ENCODE results near the gene SGMS1. TPM values are rescaled to one million over a fixed set of nuclear protein-coding genes. Genes with fewer than 3 reads are reported as not detected.

Gene SGMS1
- total and polyA plus RNA-seq, 2 donors (not counting 1 experiment from before 2014, with no cell fraction given), result 10.0 to 43.5 TPM

GRCh38 chr10:50423448-50423847 is 200.3 kb downstream of the SGMS1 start:
- H3K4me2 ChIP-seq (replicated peaks; ENCODE audit: low read depth, low read length, poor library complexity, severe bottlenecking), result no peak overlapping the region
- intact Hi-C loops (cut with micrococcal nuclease), result loop anchor here (5.0 kb wide), 1 partner anchor 146 kb away; no protein-coding TSS in a partner anchor
- H2AFZ ChIP-seq (ENCODE audit: insufficient read depth, low read depth, low read length, poor library complexity, severe bottlenecking), result no peak overlapping the region
- peaks cover 9% of the 10 kb centered on the region for H4K20me1 ChIP-seq (ENCODE audit: control insufficient read depth, insufficient read depth, low read length, poor library complexity, severe bottlenecking)
- no peaks in the 10 kb centered on the region for H3K36me3 ChIP-seq (replicated peaks in 1 of 2; ENCODE audit: control extremely low read depth in 1 of 2, control insufficient read depth in 1 of 2, extremely low read depth in 1 of 2, insufficient read depth in 2 of 2, low read length in 1 of 2)
- Mint-ChIP-seq H3K27me3 (no peaks in the 10 kb centered on the region), H3K4me3 (no peak overlapping the region), H3K9me3 (ENCODE audit: insufficient read depth) (no peaks in the 10 kb centered on the region), H3K4me1 (peaks cover 33% of the 10 kb centered on the region), H3K27ac (no peak overlapping the region)
- no peak overlapping the region for H3K4me3 ChIP-seq (ENCODE audit: control extremely low read depth in 1 of 5, extremely low read depth in 1 of 5, insufficient read depth in 1 of 5, low read depth in 2 of 5, low read length in 4 of 5)
- no CpG with 5 or more reads among the region's 3 CpGs for WGBS (ENCODE audit: insufficient coverage)
- POLR2A ChIA-PET, result no interaction called here
- TF ChIP-seq, protein P1, sequence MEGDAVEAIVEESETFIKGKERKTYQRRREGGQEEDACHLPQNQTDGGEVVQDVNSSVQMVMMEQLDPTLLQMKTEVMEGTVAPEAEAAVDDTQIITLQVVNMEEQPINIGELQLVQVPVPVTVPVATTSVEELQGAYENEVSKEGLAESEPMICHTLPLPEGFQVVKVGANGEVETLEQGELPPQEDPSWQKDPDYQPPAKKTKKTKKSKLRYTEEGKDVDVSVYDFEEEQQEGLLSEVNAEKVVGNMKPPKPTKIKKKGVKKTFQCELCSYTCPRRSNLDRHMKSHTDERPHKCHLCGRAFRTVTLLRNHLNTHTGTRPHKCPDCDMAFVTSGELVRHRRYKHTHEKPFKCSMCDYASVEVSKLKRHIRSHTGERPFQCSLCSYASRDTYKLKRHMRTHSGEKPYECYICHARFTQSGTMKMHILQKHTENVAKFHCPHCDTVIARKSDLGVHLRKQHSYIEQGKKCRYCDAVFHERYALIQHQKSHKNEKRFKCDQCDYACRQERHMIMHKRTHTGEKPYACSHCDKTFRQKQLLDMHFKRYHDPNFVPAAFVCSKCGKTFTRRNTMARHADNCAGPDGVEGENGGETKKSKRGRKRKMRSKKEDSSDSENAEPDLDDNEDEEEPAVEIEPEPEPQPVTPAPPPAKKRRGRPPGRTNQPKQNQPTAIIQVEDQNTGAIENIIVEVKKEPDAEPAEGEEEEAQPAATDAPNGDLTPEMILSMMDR (IDR thresholded peaks at IDR 0.05), result no peak
- TF ChIP-seq EZH2 (IDR thresholded peaks at IDR 0.05; ENCODE audit: borderline replicate concordance, insufficient read depth, low read depth, low read length, poor library complexity, severe bottlenecking), result no peak
- H3K4me1 ChIP-seq (ENCODE audit: control insufficient read depth in 2 of 2, insufficient read depth in 2 of 2, low read length in 2 of 2), result peaks cover 14 to 19% of the 10 kb centered on the region in 2 donors
- ATAC-seq (ENCODE audit: low read depth), result no peak
- no peaks in the 10 kb centered on the region for H3K9me3 ChIP-seq (ENCODE audit: control extremely low read depth in 1 of 3, control insufficient read depth in 2 of 3, insufficient read depth in 1 of 3, low read length in 2 of 3)
- no peak overlapping the region for H3K9ac ChIP-seq (ENCODE audit: low read length)
- CTCF ChIA-PET, result interaction anchor here (1.6 kb wide), 1 partner anchor 10 kb away, joined by 3 read pairs; no protein-coding TSS in a partner anchor
- H3K79me2 ChIP-seq (ENCODE audit: control insufficient read depth, insufficient read depth, low read length), result peaks cover 16% of the 10 kb centered on the region
- H3K27ac ChIP-seq (ENCODE audit: low read length in 2 of 2), result no peak overlapping the region
- no peak for DNase-seq
- H3K27me3 ChIP-seq (replicated peaks in 1 of 4; ENCODE audit: control extremely low read depth in 1 of 4, control insufficient read depth in 3 of 4, insufficient read depth in 4 of 4, low read length in 3 of 4), result no peaks in the 10 kb centered on the region

GRCh38 chr10:50422259-50422658 is 201.5 kb downstream of the SGMS1 start:
- intact Hi-C loops (cut with micrococcal nuclease), result loop anchor here (5.0 kb wide), 1 partner anchor 145 kb away; no protein-coding TSS in a partner anchor
- Histone ChIP-seq H2AFZ (ENCODE audit: insufficient read depth, low read depth, low read length, poor library complexity, severe bottlenecking) (no peak overlapping the region), H3K27me3 (replicated peaks in 1 of 4; ENCODE audit: control extremely low read depth in 1 of 4, control insufficient read depth in 3 of 4, insufficient read depth in 4 of 4, low read length in 3 of 4) (no peaks in the 10 kb centered on the region), H3K9me3 (ENCODE audit: control extremely low read depth in 1 of 3, control insufficient read depth in 2 of 3, insufficient read depth in 1 of 3, low read length in 2 of 3) (no peaks in the 10 kb centered on the region), H3K79me2 (ENCODE audit: control insufficient read depth, insufficient read depth, low read length) (peaks cover 26% of the 10 kb centered on the region), H3K36me3 (replicated peaks in 1 of 2; ENCODE audit: control extremely low read depth in 1 of 2, control insufficient read depth in 1 of 2, extremely low read depth in 1 of 2, insufficient read depth in 2 of 2, low read length in 1 of 2) (no peaks in the 10 kb centered on the region), H3K4me1 (ENCODE audit: control insufficient read depth in 2 of 2, insufficient read depth in 2 of 2, low read length in 2 of 2) (peaks cover 17 to 26% of the 10 kb centered on the region in 2 donors), H3K4me3 (ENCODE audit: control extremely low read depth in 1 of 5, extremely low read depth in 1 of 5, insufficient read depth in 1 of 5, low read depth in 2 of 5, low read length in 4 of 5) (no peak overlapping the region), H3K9ac (ENCODE audit: low read length) (no peak overlapping the region), H3K27ac (ENCODE audit: low read length in 2 of 2) (no peak overlapping the region), H3K4me2 (replicated peaks; ENCODE audit: low read depth, low read length, poor library complexity, severe bottlenecking) (no peak overlapping the region), H4K20me1 (ENCODE audit: control insufficient read depth, insufficient read depth, low read length, poor library complexity, severe bottlenecking) (peaks cover 9% of the 10 kb centered on the region)
- 48% methylated on average over 3 of the region's 4 CpGs for WGBS (ENCODE audit: insufficient coverage)
- Mint-ChIP-seq H3K4me3 (no peak overlapping the region), H3K9me3 (ENCODE audit: insufficient read depth) (no peaks in the 10 kb centered on the region), H3K27me3 (no peaks in the 10 kb centered on the region), H3K27ac (no peak overlapping the region), H3K4me1 (peaks cover 42% of the 10 kb centered on the region)
- DNase-seq (no peak), ATAC-seq (ENCODE audit: low read depth) (no peak)
- ChIA-PET POLR2A (no interaction called here), CTCF (interaction anchor here (3.2 kb wide), 1 partner anchor 32 kb away, joined by 9 read pairs; no protein-coding TSS in a partner anchor)
- TF ChIP-seq, protein P1 (IDR thresholded peaks at IDR 0.05), result no peak
- no peak for TF ChIP-seq EZH2 (IDR thresholded peaks at IDR 0.05; ENCODE audit: borderline replicate concordance, insufficient read depth, low read depth, low read length, poor library complexity, severe bottlenecking)
